Osteocyte (in vitro differentiated cells): ENCODE measurements around the gene TTC33. TPM values are rescaled to one million over a fixed set of nuclear protein-coding genes. Genes with fewer than 3 reads are reported as not detected.
"Not testable (repeated sequence)": the region's sequence is repeated elsewhere in the genome, so short reads cannot be mapped to it uniquely, and the experiment has no call there.

Experiments used
- DNase-seq: peaks from one replicate; pipeline ENCODE4 v3.0.0; 2021; ENCODE audit warnings: mixed read lengths; ENCODE audit not compliant: unreplicated experiment; ENCODE audit errors: extremely low spot score
- H3K27ac Mint-ChIP-seq: one replicate; pipeline ENCODE4 v1.8.0; 2021; ENCODE audit warnings: mild to moderate bottlenecking, mixed read lengths; ENCODE audit not compliant: unreplicated experiment
- H3K27me3 Mint-ChIP-seq: one replicate; pipeline ENCODE4 v1.8.0; 2021; ENCODE audit warnings: mixed read lengths; ENCODE audit not compliant: unreplicated experiment
- H3K36me3 Mint-ChIP-seq: one replicate; pipeline ENCODE4 v1.8.0; 2021; ENCODE audit warnings: mixed read lengths; ENCODE audit not compliant: unreplicated experiment
- H3K4me1 Mint-ChIP-seq: one replicate; pipeline ENCODE4 v1.8.0; 2021; ENCODE audit warnings: mixed read lengths; ENCODE audit not compliant: unreplicated experiment
- H3K4me3 Mint-ChIP-seq: one replicate; pipeline ENCODE4 v1.8.0; 2021; ENCODE audit warnings: mild to moderate bottlenecking, moderate library complexity, mixed read lengths; ENCODE audit not compliant: unreplicated experiment
- H3K9me3 Mint-ChIP-seq: one replicate; pipeline ENCODE4 v1.8.0; 2021; ENCODE audit warnings: mixed read lengths; ENCODE audit not compliant: unreplicated experiment
- CTCF ChIP-seq: fragments of 200-600 bp; sonication (generic); IDR thresholded peaks from 2 replicates; pipeline ENCODE4 v1.5.0; 2021; ENCODE audit warnings: antibody characterized with exemption, mild to moderate bottlenecking, moderate library complexity
- total RNA-seq: library from RNA; stranded (reverse); gene quantifications from 2 replicates; pipeline ENCODE4 v1.2.1, GENCODE V29; 2021

Gene TTC33
- total RNA-seq, 1 donor from 2014 or later: 18.1 TPM

- H3K4me3 Mint-ChIP-seq: peak overlapping the region; percentile 32
- DNase-seq: no peak
- peaks cover 7% of the 10 kb centered on the region for H3K9me3 Mint-ChIP-seq
- peaks cover 3% of the 10 kb centered on the region for H3K36me3 Mint-ChIP-seq
- no peaks in the 10 kb centered on the region for H3K27me3 Mint-ChIP-seq
- no peak for TF ChIP-seq CTCF
- peaks cover 56% of the 10 kb centered on the region for H3K4me1 Mint-ChIP-seq
- peak overlapping the region; percentile 88 for H3K27ac Mint-ChIP-seq
These were observed 186.1 kb downstream of the TTC33 start for GRCh38 chr5:40569546-40570270.

GRCh38 chr5:40568548-40568947 is 187.2 kb downstream of the TTC33 start:
- Mint-ChIP-seq H3K27ac (peak overlapping the region; percentile 88), H3K4me3 (no peak overlapping the region), H3K9me3 (peaks cover 7% of the 10 kb centered on the region), H3K27me3 (no peaks in the 10 kb centered on the region), H3K4me1 (peaks cover 53% of the 10 kb centered on the region), H3K36me3 (peaks cover 3% of the 10 kb centered on the region)
- DNase-seq: no peak
- no peak for TF ChIP-seq CTCF

GRCh38 chr5:40563173-40563572 is 192.6 kb downstream of the TTC33 start:
- H3K4me1 Mint-ChIP-seq, H3K27ac Mint-ChIP-seq, H3K27me3 Mint-ChIP-seq, DNase-seq, H3K4me3 Mint-ChIP-seq, H3K9me3 Mint-ChIP-seq, H3K36me3 Mint-ChIP-seq: not testable (repeated sequence)

- H3K36me3 Mint-ChIP-seq: peaks cover 2% of the 10 kb centered on the region
- H3K27ac Mint-ChIP-seq: no peak overlapping the region
- H3K4me1 Mint-ChIP-seq: peaks cover 17% of the 10 kb centered on the region
- H3K9me3 Mint-ChIP-seq: peaks cover 1% of the 10 kb centered on the region
- no peak for DNase-seq
- no peak overlapping the region for H3K4me3 Mint-ChIP-seq
- TF ChIP-seq CTCF: no peak
- H3K27me3 Mint-ChIP-seq: no peaks in the 10 kb centered on the region
These were observed 195.2 kb downstream of the TTC33 start for GRCh38 chr5:40560474-40561110.

GRCh38 chr5:40559306-40559705 is 196.5 kb downstream of the TTC33 start:
- Mint-ChIP-seq H3K9me3 (no peaks in the 10 kb centered on the region), H3K27ac (no peak overlapping the region), H3K4me3 (no peak overlapping the region), H3K36me3 (peaks cover 2% of the 10 kb centered on the region), H3K4me1 (peaks cover 27% of the 10 kb centered on the region), H3K27me3 (no peaks in the 10 kb centered on the region)
- no peak for DNase-seq
- TF ChIP-seq CTCF: no peak
